SH-SY5Y (cell line): ENCODE results near the gene GOLPH3.

Source experiments
- GATA2 ChIP-seq: IDR thresholded peaks from 2 replicates; pipeline ENCODE4 v1.6.1; 2011; ENCODE audit warnings: mild to moderate bottlenecking, low read depth, low read length
- GATA3 ChIP-seq: IDR thresholded peaks from 2 replicates; pipeline ENCODE4 v1.6.1; 2011; ENCODE audit warnings: low read depth, mild to moderate bottlenecking, low read length, moderate library complexity

- no peak for TF ChIP-seq GATA3
- no peak for TF ChIP-seq GATA2
Observed at GRCh38 chr5:32163785-32164184, 10.3 kb downstream of the GOLPH3 start.
